ENCODE data around the gene DPH3. TPM values are rescaled to one million over a fixed set of nuclear protein-coding genes. Genes with fewer than 3 reads are reported as not detected.
A peak's percentile ranks its signal among the peaks of the same experiment; 100 is the strongest.

DPH3 gene
- total RNA-seq, 4 donors from 2014 or later, result 5.5 to 11.5 (median 8.0) TPM

GRCh38 chr3:16255726-16256125 lies 9.0 kb downstream of the DPH3 start:
- DNase-seq (ENCODE audit: low spot score in 2 of 2), result no peak

GRCh38 chr3:16255326-16255725 lies 9.4 kb downstream of the DPH3 start:
- Histone ChIP-seq H3K27me3 (no peaks in the 10 kb centered on the region), H3K9me3 (no peaks in the 10 kb centered on the region), H3K4me3 (no peak overlapping the region), H3K27ac (no peak overlapping the region), H3K4me1 (peaks cover 12% of the 10 kb centered on the region), H3K36me3 (peaks cover 16% of the 10 kb centered on the region)
- WGBS, result 77% methylated on average over 3 of the region's 3 CpGs
- TF ChIP-seq CTCF (IDR thresholded peaks at IDR 0.05) (no peak), POLR2A (IDR thresholded peaks at IDR 0.05) (no peak), EP300 (IDR thresholded peaks at IDR 0.05) (no peak), POLR2AphosphoS5 (IDR thresholded peaks at IDR 0.05) (no peak)
- no peak for DNase-seq (ENCODE audit: low spot score in 2 of 2)

More at GRCh38 chr3:16255726-16256125, 9.0 kb downstream of the DPH3 start:
- H3K27me3 ChIP-seq, result no peaks in the 10 kb centered on the region
- H3K9me3 ChIP-seq, result no peaks in the 10 kb centered on the region
- no peak overlapping the region for H3K4me3 ChIP-seq
- no peak overlapping the region for H3K27ac ChIP-seq
- peaks cover 12% of the 10 kb centered on the region for H3K4me1 ChIP-seq
- WGBS, result 90% methylated on average over 5 of the region's 5 CpGs
- peaks cover 20% of the 10 kb centered on the region for H3K36me3 ChIP-seq
- TF ChIP-seq POLR2A (IDR thresholded peaks at IDR 0.05), result no peak

- Histone ChIP-seq H3K27me3 (no peaks in the 10 kb centered on the region), H3K27ac (no peak overlapping the region), H3K4me3 (no peak overlapping the region), H3K4me1 (peaks cover 12% of the 10 kb centered on the region), H3K9me3 (no peaks in the 10 kb centered on the region), H3K36me3 (peaks cover 12% of the 10 kb centered on the region)
- no peak for TF ChIP-seq EP300 (IDR thresholded peaks at IDR 0.05)
- TF ChIP-seq POLR2A (IDR thresholded peaks at IDR 0.05), result no peak
- no peak for TF ChIP-seq CTCF (IDR thresholded peaks at IDR 0.05)
- no peak for TF ChIP-seq POLR2AphosphoS5 (IDR thresholded peaks at IDR 0.05)
- WGBS, result 75% methylated on average over 5 of the region's 5 CpGs
- DNase-seq (ENCODE audit: low spot score in 2 of 2), result no peak
Observed at GRCh38 chr3:16254916-16255315, 9.8 kb downstream of the DPH3 start.

- H3K4me1 ChIP-seq, result peaks cover 12% of the 10 kb centered on the region
- DNase-seq (ENCODE audit: low spot score in 2 of 2), result peak; percentile 76 to 84
- H3K36me3 ChIP-seq, result no peaks in the 10 kb centered on the region
- no peak overlapping the region for H3K27ac ChIP-seq
- no peak overlapping the region for H3K4me3 ChIP-seq
- H3K9me3 ChIP-seq, result no peaks in the 10 kb centered on the region
- TF ChIP-seq POLR2A (IDR thresholded peaks at IDR 0.05) (no peak), POLR2AphosphoS5 (IDR thresholded peaks at IDR 0.05) (peak in 1 of 3 donors; percentile 56)
- H3K27me3 ChIP-seq, result no peaks in the 10 kb centered on the region
- 84% methylated on average over 7 of the region's 7 CpGs for WGBS
Observed at GRCh38 chr3:16253601-16254000, 11.1 kb downstream of the DPH3 start.

GRCh38 chr3:16252988-16253387 lies 11.8 kb downstream of the DPH3 start:
- Histone ChIP-seq H3K9me3 (no peaks in the 10 kb centered on the region), H3K27me3 (no peaks in the 10 kb centered on the region), H3K4me3 (no peak overlapping the region), H3K4me1 (peaks cover 12% of the 10 kb centered on the region), H3K27ac (no peak overlapping the region), H3K36me3 (no peaks in the 10 kb centered on the region)
- DNase-seq (ENCODE audit: low spot score in 2 of 2), result no peak
- TF ChIP-seq POLR2A (IDR thresholded peaks at IDR 0.05), result no peak
- no peak for TF ChIP-seq EP300 (IDR thresholded peaks at IDR 0.05)
- no peak for TF ChIP-seq CTCF (IDR thresholded peaks at IDR 0.05)
- no peak for TF ChIP-seq POLR2AphosphoS5 (IDR thresholded peaks at IDR 0.05)
- 72% methylated on average over 2 of the region's 2 CpGs for WGBS

GRCh38 chr3:16252243-16252978 lies 12.3 kb downstream of the DPH3 start:
- no peak overlapping the region for H3K4me3 ChIP-seq
- DNase-seq (ENCODE audit: low spot score in 2 of 2), result no peak
- no peak overlapping the region for H3K27ac ChIP-seq
- 76% methylated on average over 7 of the region's 7 CpGs for WGBS
- no peaks in the 10 kb centered on the region for H3K36me3 ChIP-seq
- H3K9me3 ChIP-seq, result no peaks in the 10 kb centered on the region
- H3K27me3 ChIP-seq, result no peaks in the 10 kb centered on the region
- TF ChIP-seq POLR2AphosphoS5 (IDR thresholded peaks at IDR 0.05), result no peak
- TF ChIP-seq EP300 (IDR thresholded peaks at IDR 0.05), result no peak
- no peak for TF ChIP-seq POLR2A (IDR thresholded peaks at IDR 0.05)
- TF ChIP-seq CTCF (IDR thresholded peaks at IDR 0.05), result no peak
- peaks cover 13% of the 10 kb centered on the region for H3K4me1 ChIP-seq
